HG03159 (cell line): Measurements from ENCODE around the gene MARCHF3.
"Not testable (repeated sequence)": the region's sequence is repeated elsewhere in the genome, so short reads cannot be mapped to it uniquely, and the experiment has no call there.

Experiments used
- ATAC-seq: cut with Tn5 transposase; IDR thresholded peaks from one replicate; pipeline ENCODE4 v1.9.1; 2021; ENCODE audit warnings: mild to moderate bottlenecking, moderate library complexity; ENCODE audit not compliant: unreplicated experiment

MARCHF3 gene

GRCh38 chr5:127013407-127013806 is 17.0 kb downstream of the MARCHF3 start:
- ATAC-seq: no peak

- no peak for ATAC-seq
Observed at GRCh38 chr5:127012916-127013315, 17.4 kb downstream of the MARCHF3 start.

DNA sequence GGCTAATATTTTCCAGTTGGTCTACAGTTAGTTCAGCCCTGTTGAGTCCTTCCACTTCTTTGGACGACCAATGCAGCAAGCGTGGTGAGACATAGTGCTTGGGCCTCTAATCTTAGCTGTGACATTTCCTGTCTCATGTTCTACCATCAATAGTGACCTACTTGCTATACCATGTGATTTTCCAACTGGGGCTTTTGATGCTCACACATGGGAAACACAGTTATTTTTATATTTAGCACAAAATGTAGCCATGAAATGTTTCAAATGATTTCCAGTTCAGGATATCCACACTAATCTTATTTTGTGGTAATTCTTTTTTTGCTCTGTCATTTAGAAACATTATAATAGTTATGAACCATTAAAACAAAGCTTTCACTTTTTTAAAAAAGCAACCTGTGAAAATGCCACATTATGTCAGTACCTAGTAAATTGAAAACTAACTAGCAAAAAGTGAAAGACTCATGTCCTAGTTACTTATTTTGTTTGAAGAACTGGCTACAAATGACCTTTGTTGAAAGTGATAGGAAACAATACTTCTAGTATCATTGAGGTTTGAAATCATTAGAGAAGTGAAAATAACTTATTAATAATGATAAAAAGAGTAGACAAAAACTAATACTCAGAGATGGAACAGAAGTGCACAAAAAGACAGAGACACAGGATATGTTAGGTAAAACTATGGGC is 18.3 kb downstream of the MARCHF3 start:
- ATAC-seq: peak; percentile 89

DNA sequence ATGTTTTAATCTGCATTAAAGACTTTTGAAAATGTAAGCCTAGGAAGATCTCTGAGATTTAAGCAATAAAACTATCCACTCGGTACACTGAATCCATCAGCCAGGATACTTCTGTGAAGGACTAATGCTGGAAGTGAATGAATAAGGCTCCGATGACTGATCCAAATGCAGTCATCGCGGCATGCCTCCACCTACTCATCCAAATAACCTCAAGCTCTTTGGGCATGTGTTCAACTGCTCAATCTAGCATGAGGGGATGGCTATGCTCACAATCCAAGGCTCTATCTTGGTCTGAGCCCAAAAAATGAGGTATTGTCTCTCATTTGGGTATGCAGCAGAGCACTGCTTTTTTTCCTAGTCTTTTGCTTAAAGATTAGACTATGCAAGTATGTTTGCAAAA is 19.2 kb downstream of the MARCHF3 start:
- no peak for ATAC-seq

DNA sequence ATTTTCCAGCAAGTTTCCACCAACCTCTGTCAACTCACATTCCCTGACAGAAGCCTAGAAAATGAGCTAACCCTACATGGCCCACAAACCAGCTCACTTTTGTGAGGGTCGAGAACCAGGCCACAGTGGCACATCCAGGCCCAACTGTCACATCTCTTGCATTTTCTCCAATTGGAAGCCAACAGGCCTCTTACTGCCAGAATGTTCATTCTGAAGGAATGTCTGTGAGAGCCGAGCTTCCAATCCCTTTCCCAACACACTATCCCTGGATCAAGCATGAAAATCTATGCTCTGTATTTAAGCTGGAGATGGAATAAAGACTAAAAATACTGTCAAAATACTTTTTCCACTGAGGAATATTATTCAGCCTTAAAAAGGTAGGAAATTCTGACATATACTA is 20.0 kb downstream of the MARCHF3 start:
- ATAC-seq: no peak

- no peak for ATAC-seq
Observed at GRCh38 chr5:127009784-127010183, 20.6 kb downstream of the MARCHF3 start.

DNA sequence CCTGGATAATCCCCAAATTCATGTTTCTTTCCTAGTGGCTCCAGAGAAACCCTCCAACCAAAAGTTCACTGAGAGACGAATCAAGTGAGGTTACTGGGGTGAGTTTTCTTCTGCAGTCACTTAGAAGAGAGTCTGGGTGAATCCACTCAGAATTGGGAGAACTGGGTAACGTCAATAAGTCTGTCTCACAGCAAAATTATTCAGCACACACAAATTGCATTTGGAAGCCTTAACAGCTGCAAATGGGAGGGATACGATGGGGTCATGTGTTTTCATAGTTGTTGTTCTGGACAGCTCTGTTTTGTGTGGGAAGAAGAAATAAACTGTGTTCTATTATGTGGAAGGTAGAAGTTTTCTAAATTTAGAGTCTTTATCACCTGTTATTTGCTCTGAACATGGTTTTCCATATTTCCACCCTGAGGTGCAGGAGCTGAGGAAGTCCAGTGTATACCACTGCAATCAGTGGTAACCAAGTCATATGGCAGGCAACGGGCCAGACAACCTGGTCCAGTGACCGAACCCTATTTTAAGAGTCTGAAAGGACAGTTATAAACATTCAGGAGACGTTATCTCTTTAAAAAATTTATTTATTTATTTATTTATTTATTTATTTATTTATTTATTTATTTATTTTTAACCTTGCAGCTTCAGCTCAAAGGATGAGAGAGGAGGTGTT is 21.9 kb downstream of the MARCHF3 start:
- no peak for ATAC-seq

DNA sequence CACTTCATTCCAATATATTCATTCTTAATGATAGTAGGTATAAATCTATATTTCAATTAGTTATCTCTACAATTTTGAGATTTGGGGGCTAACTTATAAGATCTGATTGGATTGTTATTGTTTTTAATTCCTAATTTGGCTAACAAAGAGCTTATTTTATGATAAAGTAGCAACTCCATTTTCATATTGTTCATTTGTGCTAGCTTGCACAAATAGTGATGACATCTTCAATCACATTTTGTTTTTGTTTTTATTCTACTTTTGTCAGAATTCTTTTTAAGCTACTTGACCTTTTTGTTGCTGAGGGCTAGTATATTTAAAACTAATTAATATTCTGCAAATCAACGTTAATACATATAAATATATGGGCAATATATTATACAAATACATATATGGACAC is 22.8 kb downstream of the MARCHF3 start:
- no peak for ATAC-seq

DNA sequence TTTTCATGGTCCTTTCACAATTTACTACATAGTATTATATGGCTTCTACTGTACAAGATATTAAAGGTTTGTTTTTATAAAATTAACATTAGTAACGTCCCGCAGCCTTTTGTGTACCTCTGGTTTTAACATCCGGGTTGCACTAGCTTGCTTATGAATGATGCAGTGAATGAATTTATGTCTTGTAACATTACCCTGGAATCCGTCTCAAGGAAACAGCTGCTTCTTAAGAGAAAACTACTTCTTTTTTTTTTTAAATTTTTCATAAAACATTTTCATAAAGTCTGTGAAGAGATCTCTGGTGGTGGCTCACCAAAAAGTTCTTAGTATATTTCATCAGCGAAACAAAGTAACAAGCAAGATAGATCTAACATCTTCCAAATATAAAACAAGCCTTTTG is 23.6 kb downstream of the MARCHF3 start:
- no peak for ATAC-seq

DNA sequence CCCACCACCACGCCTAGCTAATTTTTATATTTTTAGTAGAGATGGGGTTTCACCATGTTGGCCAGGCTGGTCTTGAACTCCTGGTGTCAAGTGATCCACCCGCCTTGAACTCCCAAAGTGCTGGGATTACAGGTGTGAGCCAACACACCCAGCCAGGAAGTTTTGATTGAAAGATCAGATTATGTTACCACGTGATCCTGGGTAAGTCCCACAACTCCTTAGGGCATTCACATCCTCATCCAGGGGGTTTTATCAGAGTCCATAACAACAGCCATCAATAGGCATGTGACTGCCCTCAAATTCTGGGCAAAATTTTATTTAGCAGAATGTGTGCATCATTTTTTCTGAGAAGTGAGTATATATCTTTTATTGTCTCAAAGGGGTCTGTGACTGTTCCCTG is 25.1 kb downstream of the MARCHF3 start:
- not testable (repeated sequence) for ATAC-seq

- no peak for ATAC-seq
Observed at GRCh38 chr5:127004721-127005120, 25.6 kb downstream of the MARCHF3 start.

DNA sequence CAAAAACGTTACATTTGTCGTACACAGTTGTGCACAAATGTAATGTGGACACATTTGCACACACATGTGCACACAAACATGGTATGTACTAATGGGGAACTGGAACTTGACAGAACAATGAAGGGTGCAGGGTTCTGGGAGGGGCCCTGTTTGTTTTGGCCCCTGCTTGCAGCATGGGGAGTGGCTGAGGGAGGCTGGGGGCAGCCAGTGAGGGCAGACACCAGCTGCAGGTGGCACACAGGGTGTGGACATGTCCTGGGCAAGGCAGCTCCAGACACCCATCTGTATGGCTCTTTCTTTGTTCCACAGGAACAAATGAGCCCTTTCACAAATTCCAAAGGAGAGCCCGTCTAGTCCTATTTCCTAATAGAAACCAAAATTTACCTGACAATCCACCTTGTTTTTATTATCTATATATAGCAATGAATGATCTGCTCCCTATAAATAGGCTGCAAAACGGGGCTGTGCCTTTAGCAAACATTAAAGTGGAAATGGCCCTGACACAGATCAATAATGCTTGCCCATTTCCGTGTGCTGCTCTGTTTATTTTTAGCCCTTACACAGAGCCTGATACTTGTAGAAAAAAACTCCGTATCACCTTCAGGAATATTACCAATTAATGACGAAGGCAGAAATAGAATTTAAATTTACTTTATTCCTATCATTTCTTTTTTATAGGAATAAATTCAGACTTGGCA is 26.4 kb downstream of the MARCHF3 start:
- ATAC-seq: no peak

DNA sequence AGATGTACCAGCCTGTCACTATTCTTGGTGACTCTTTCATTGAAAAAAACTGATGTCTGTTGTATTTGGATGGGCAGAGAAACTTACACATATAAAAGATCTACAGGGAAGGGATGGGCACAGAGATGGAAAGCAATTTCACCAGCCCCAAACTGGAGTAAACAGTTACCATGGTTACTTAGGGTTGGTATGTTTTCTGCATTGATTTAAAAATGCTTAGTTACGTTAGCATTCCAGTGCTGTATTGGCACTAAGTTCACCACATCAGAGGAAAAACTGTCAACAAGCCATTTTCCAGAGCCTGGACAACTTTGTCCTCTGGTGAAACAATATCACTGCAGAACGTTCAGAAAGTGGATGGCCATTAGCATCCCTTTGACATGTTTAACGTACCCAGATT is 28.0 kb downstream of the MARCHF3 start:
- ATAC-seq: no peak

DNA sequence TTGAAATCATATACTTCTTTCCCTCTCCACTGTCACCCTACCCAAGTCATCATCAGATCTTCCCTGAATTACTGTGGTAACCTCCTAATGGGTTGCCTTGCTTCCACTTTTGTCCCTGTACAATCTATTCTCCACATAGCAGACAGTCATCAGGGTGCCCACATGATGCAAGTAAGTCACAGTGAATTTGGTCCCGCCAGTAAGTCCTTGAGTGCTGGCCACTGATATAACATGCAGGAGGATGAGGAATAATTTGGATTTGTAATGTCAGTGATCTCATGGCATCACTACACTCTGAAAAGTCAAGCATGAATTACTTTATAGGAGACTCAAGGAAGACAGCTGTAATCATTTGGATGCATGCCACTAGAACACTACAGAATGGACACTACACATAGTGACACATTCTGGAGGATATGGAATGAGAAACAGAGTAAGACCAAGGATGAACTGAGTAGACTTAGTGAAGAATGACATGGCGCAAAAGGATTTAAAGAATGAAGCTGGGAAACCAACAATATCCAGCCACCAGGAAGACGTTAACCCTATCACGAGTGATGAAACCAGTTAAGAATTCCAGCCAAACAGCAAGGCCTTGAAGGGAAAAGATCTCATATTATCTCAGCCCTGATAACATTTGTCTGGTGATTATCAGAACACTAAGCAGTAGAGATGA is 28.6 kb downstream of the MARCHF3 start:
- no peak for ATAC-seq

GRCh38 chr5:126998895-126999570 is 31.3 kb downstream of the MARCHF3 start:
- ATAC-seq: no peak

DNA sequence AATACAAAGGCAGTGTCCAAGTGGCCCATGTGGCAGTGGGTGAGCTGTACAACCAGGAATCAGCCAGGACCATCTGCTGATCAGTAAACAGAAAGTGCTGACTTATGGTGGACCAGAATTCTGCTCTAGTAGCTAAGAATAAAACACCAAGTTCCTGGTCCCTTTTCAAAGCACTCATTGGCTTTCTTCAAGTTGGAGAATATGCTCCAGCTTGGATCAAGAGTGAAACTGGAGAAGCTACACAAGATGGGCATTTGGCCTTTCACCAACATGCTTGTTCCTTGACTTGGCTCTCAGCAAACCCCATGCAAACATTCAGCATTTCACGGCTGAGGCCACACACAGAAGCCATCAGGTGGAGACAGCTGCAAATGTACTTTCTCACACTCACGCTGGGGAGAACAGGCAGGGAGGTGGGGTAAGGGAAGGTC is 32.1 kb downstream of the MARCHF3 start:
- ATAC-seq: peak; percentile 80

DNA sequence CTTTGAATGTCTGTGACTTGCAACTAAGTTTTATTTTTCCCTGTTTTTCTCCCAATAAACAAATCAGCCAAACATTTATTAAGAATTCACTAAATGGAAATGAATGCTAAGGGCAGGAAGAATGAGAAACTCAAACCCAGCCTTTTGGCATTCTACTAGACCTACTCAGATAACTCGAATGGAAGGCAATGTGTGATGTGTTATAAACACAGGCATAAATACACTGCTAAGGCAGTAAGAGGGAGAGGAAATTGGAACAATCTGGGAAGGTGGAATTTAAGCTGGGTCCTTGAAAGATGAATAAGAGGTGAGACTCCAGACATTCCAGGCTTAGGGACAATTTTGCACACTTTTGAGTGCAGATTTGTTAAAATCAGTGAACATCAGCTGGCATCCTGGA is 34.7 kb downstream of the MARCHF3 start:
- no peak for ATAC-seq

DNA sequence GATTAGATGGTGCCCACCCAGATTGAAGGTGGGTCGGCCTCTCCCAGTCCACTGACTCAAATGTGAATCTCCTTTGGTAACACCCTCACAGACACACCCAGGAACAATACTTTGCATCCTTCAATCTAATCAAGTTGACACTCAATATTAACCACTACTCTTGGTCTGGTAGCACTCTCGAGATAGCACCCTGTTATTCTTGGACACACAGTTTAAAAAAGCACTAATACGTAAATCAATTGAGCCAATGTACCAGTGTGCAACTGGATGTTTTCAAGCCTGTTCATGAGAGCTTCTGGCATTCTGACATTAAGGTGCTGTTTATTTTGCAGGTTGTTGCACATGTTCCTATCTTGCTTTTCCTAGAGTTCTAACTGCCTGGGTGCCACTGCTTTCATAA is 35.3 kb downstream of the MARCHF3 start:
- ATAC-seq: no peak

DNA sequence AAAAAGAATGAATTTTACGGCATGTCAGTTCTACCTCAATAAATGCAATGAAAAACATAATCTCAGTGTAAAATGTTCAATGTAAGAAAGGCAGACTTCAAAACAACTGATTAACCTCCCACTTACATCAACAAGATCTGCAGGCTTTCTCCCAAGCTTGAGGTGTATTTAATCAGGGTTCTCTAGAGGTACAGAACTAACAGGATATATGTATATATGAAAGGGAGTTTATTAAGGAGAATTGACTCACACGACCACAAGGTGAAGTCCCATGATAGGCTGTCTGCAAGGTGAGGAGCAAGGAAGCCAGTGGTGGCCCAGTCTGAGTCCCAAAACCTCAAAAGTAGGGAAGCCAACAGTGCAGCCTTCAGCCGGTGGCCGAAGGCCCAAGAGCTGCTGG is 35.9 kb downstream of the MARCHF3 start:
- no peak for ATAC-seq

- peak; percentile 96 for ATAC-seq
Observed at GRCh38 chr5:126988021-126988569, 42.3 kb downstream of the MARCHF3 start.
